WTC11 (cell line): Measurements from ENCODE around the gene GUCY1A2. TPM values are rescaled to one million over a fixed set of nuclear protein-coding genes. Genes with fewer than 3 reads are reported as not detected.

Experiments used
- ATAC-seq: fragments of 200-7000 bp; cut with Tn5 transposase; 2 replicates; pipeline ENCODE4 v1.10.0; 2021; ENCODE audit warnings: mild to moderate bottlenecking, moderate library complexity
- CTCF ChIA-PET: fragments of 300-600 bp; sonication (Branson Sonifier 250); formaldehyde crosslinking; loops from one replicate; lab custom pipeline; 2021; ENCODE audit warnings: antibody characterized with exemption; lab: Charles Lee
- POLR2A ChIA-PET: fragments of 350-600 bp; sonication (Branson Sonifier 250); formaldehyde crosslinking; loops from one replicate; lab custom pipeline; 2021; ENCODE audit warnings: antibody characterized with exemption; lab: Charles Lee
- DNase-seq: peaks from one replicate; pipeline ENCODE4 v3.0.0; 2021; ENCODE audit warnings: low spot score
- H3K27ac Mint-ChIP-seq: 2 replicates; pipeline ENCODE4 v1.8.0; 2021; ENCODE audit warnings: mixed read lengths
- H3K27me3 Mint-ChIP-seq: 2 replicates; pipeline ENCODE4 v1.8.0; 2021; ENCODE audit warnings: low read depth, mild to moderate bottlenecking, moderate library complexity, mixed read lengths
- H3K36me3 Mint-ChIP-seq: 2 replicates; pipeline ENCODE4 v1.8.0; 2021; ENCODE audit warnings: mixed read lengths
- H3K4me1 Mint-ChIP-seq: 2 replicates; pipeline ENCODE4 v1.8.0; 2022; ENCODE audit warnings: mixed read lengths
- H3K4me3 Mint-ChIP-seq: 2 replicates; pipeline ENCODE4 v1.8.0; 2021; ENCODE audit warnings: mild to moderate bottlenecking, moderate library complexity, mixed read lengths
- H3K9me3 Mint-ChIP-seq: 2 replicates; pipeline ENCODE4 v1.8.0; 2021; ENCODE audit warnings: mixed read lengths
- AR ChIP-seq: fragments of 250-450 bp; sonication (Bioruptor Pico); IDR thresholded peaks from 2 replicates; pipeline ENCODE4 v1.9.0; 2021; ENCODE audit warnings: mild to moderate bottlenecking
- ARID4B ChIP-seq: sonication (generic); formaldehyde crosslinking; IDR thresholded peaks from 2 replicates; pipeline ENCODE4 v1.8.0; 2023; ENCODE audit warnings: missing genetic modification reagents, mild to moderate bottlenecking, borderline replicate concordance
- ATF1 ChIP-seq: sonication (generic); formaldehyde crosslinking; IDR thresholded peaks from 2 replicates; pipeline ENCODE4 v1.8.1; 2023; ENCODE audit warnings: mild to moderate bottlenecking, moderate library complexity, missing genetic modification reagents
- CTCF ChIP-seq: fragments of 200-600 bp; IDR thresholded peaks from 2 replicates; pipeline ENCODE4 v1.8.0; 2022; ENCODE audit warnings: antibody characterized with exemption
- E2F1 ChIP-seq: sonication (generic); formaldehyde crosslinking; IDR thresholded peaks from 2 replicates; pipeline ENCODE4 v1.8.0; 2022; ENCODE audit warnings: mild to moderate bottlenecking, missing genetic modification reagents
- ELF4 ChIP-seq: sonication (generic); formaldehyde crosslinking; IDR thresholded peaks from 2 replicates; pipeline ENCODE4 v1.8.1; 2022; ENCODE audit warnings: low read depth, mild to moderate bottlenecking, moderate library complexity, missing genetic modification reagents
- EMX1 ChIP-seq: fragments of 250-450 bp; sonication (Bioruptor Pico); IDR thresholded peaks from 2 replicates; pipeline ENCODE4 v1.8.0; 2021; ENCODE audit warnings: mild to moderate bottlenecking
- ESRRA ChIP-seq: sonication (generic); formaldehyde crosslinking; IDR thresholded peaks from 2 replicates; pipeline ENCODE4 v1.8.1; 2022; ENCODE audit warnings: mild to moderate bottlenecking, missing genetic modification reagents, borderline replicate concordance
- ETV6 ChIP-seq: sonication (generic); formaldehyde crosslinking; IDR thresholded peaks from 2 replicates; pipeline ENCODE4 v1.8.1; 2022; ENCODE audit warnings: mild to moderate bottlenecking, missing genetic modification reagents
- FOXP1 ChIP-seq: sonication (generic); formaldehyde crosslinking; IDR thresholded peaks from 2 replicates; pipeline ENCODE4 v1.8.0; 2022; ENCODE audit warnings: missing genetic modification reagents, mild to moderate bottlenecking, moderate library complexity, borderline replicate concordance
- IRF1 ChIP-seq: sonication (generic); formaldehyde crosslinking; IDR thresholded peaks from 2 replicates; pipeline ENCODE4 v1.8.0; 2023; ENCODE audit warnings: missing genetic modification reagents
- KAT7 ChIP-seq: sonication (generic); formaldehyde crosslinking; IDR thresholded peaks from 2 replicates; pipeline ENCODE4 v1.8.1; 2023; ENCODE audit warnings: missing genetic modification reagents, mild to moderate bottlenecking, borderline replicate concordance
- RELA ChIP-seq: sonication (generic); formaldehyde crosslinking; IDR thresholded peaks from 2 replicates; pipeline ENCODE4 v1.8.1; 2022; ENCODE audit warnings: missing genetic modification reagents, mild to moderate bottlenecking, borderline replicate concordance
- SMAD3 ChIP-seq: sonication (generic); formaldehyde crosslinking; IDR thresholded peaks from 2 replicates; pipeline ENCODE4 v1.8.0; 2022; ENCODE audit warnings: missing genetic modification reagents, mild to moderate bottlenecking, borderline replicate concordance
- SMAD4 ChIP-seq: sonication (generic); formaldehyde crosslinking; IDR thresholded peaks from 2 replicates; pipeline ENCODE4 v1.8.0; 2022; ENCODE audit warnings: mild to moderate bottlenecking, missing genetic modification reagents
- TEAD1 ChIP-seq: sonication (generic); formaldehyde crosslinking; IDR thresholded peaks from 2 replicates; pipeline ENCODE4 v1.8.0; 2022; ENCODE audit warnings: mild to moderate bottlenecking, missing genetic modification reagents
- ZBTB21 ChIP-seq: sonication (generic); formaldehyde crosslinking; IDR thresholded peaks from 2 replicates; pipeline ENCODE4 v1.8.1; 2023; ENCODE audit warnings: mild to moderate bottlenecking, missing genetic modification reagents, borderline replicate concordance
- ZNF138 ChIP-seq: sonication (generic); formaldehyde crosslinking; conservative IDR thresholded peaks from 2 replicates; pipeline ENCODE4 v1.8.1; 2022; ENCODE audit warnings: mild to moderate bottlenecking, moderate library complexity, missing genetic modification reagents
- ZNF396 ChIP-seq: fragments of 250-450 bp; sonication (Bioruptor Pico); IDR thresholded peaks from 2 replicates; pipeline ENCODE4 v1.8.0; 2021; ENCODE audit warnings: mild to moderate bottlenecking, moderate library complexity, borderline replicate concordance
- total RNA-seq: library from RNA; stranded (reverse); gene quantifications from 3 replicates; pipeline ENCODE4 v1.2.3, GENCODE V29; 2021

The GUCY1A2 gene
- total RNA-seq, 1 experiment from 2014 or later, result 0.90 TPM

GRCh38 chr11:106983261-106983660 is 35.0 kb downstream of the GUCY1A2 start:
- H3K9me3 Mint-ChIP-seq, result no peaks in the 10 kb centered on the region
- TF ChIP-seq ZNF396 (no peak), ZBTB21 (no peak), ATF1 (CRISPR knock-in tag) (no peak), AR (CRISPR knock-in tag) (no peak), RELA (CRISPR knock-in tag) (no peak), ARID4B (CRISPR knock-in tag) (no peak), ELF4 (CRISPR knock-in tag) (no peak), SMAD4 (no peak), EMX1 (no peak), ETV6 (no peak), E2F1 (CRISPR knock-in tag) (no peak), FOXP1 (CRISPR knock-in tag) (no peak)
- no peak overlapping the region for H3K27ac Mint-ChIP-seq
- no peaks in the 10 kb centered on the region for H3K27me3 Mint-ChIP-seq
- H3K4me1 Mint-ChIP-seq, result peaks cover 16% of the 10 kb centered on the region
- no peaks in the 10 kb centered on the region for H3K36me3 Mint-ChIP-seq
- DNase-seq (no peak), ATAC-seq (peak; percentile 47; the same call in 1 of the 2 replicates)
- no peak overlapping the region for H3K4me3 Mint-ChIP-seq
- CTCF ChIA-PET, result no interaction called here
- POLR2A ChIA-PET, result no interaction called here

- Mint-ChIP-seq H3K4me1 (peaks cover 6% of the 10 kb centered on the region), H3K27ac (no peak overlapping the region), H3K9me3 (no peaks in the 10 kb centered on the region), H3K4me3 (no peak overlapping the region), H3K36me3 (no peaks in the 10 kb centered on the region), H3K27me3 (no peaks in the 10 kb centered on the region)
- POLR2A ChIA-PET, result no interaction called here
- TF ChIP-seq SMAD3 (CRISPR knock-in tag) (no peak), IRF1 (no peak)
- CTCF ChIA-PET, result interaction anchor here (0.6 to 1.9 kb wide), 5 partner anchors 14 to 252 kb away, joined by 3 to 9 read pairs (median 3); no protein-coding TSS in a partner anchor
- ATAC-seq, result peak; percentile 47; the same call in 1 of the 2 replicates
- no peak for DNase-seq
Measured at GRCh38 chr11:106974831-106975230, 43.4 kb downstream of the GUCY1A2 start.

- no peak for ATAC-seq
- Mint-ChIP-seq H3K36me3 (no peaks in the 10 kb centered on the region), H3K4me1 (peaks cover 29% of the 10 kb centered on the region), H3K4me3 (no peak overlapping the region), H3K27ac (no peak overlapping the region), H3K9me3 (no peaks in the 10 kb centered on the region), H3K27me3 (no peaks in the 10 kb centered on the region)
- no peak for DNase-seq
- ChIA-PET CTCF (interaction anchor here (0.7 kb wide), 1 partner anchor 14 kb away, joined by 3 read pairs; no protein-coding TSS in a partner anchor), POLR2A (no interaction called here)
- no peak for TF ChIP-seq ZNF138
- no peak for TF ChIP-seq IRF1
- TF ChIP-seq TEAD1 (CRISPR knock-in tag), result no peak
- TF ChIP-seq ELF4 (CRISPR knock-in tag), result no peak
- TF ChIP-seq CTCF, result no peak
- no peak for TF ChIP-seq ESRRA (CRISPR knock-in tag)
- no peak for TF ChIP-seq KAT7 (CRISPR knock-in tag)
Measured at GRCh38 chr11:106971864-106972263, 46.4 kb downstream of the GUCY1A2 start.
